ENCODE measurements around the gene ANKRD44.

DNA sequence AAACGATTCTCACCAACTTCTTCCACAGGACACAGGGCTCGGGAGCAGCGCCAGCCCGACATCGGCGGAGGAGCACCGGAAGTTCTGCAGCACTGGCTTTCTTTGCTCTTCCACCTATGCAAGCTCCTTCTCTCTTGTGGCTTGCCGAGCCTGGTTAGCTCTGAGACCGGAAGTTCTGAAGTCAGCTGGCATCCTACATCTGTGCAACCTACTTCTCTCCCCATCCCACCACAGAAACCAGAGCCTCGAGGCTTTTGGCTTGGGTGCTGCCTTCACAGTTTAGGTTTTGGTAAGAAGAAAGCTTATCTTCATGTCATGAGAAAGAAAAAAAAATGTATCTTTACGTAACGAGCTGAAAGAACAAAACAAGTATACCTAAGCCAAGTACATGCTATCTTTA, 111.7 kb downstream of the ANKRD44 start:
- TF ChIP-seq, protein P1, sequence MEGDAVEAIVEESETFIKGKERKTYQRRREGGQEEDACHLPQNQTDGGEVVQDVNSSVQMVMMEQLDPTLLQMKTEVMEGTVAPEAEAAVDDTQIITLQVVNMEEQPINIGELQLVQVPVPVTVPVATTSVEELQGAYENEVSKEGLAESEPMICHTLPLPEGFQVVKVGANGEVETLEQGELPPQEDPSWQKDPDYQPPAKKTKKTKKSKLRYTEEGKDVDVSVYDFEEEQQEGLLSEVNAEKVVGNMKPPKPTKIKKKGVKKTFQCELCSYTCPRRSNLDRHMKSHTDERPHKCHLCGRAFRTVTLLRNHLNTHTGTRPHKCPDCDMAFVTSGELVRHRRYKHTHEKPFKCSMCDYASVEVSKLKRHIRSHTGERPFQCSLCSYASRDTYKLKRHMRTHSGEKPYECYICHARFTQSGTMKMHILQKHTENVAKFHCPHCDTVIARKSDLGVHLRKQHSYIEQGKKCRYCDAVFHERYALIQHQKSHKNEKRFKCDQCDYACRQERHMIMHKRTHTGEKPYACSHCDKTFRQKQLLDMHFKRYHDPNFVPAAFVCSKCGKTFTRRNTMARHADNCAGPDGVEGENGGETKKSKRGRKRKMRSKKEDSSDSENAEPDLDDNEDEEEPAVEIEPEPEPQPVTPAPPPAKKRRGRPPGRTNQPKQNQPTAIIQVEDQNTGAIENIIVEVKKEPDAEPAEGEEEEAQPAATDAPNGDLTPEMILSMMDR (IDR thresholded peaks at IDR 0.05) = no peak
- TF ChIP-seq ZFX (IDR thresholded peaks at IDR 0.05; ENCODE audit: borderline replicate concordance) = no peak

Measured in 22Rv1 (cell line).